Stimulated activated CD4-positive, alpha-beta T cell treated with anti-CD3 and anti-CD28 coated beads, Interleukin-12 subunit alpha, Interleukin-12 subunit beta, amount 100 ng/mL, for 4 hours (primary cell): Measurements from ENCODE around the gene TRIM25.

Experiments
- DNase-seq: peaks from one replicate; pipeline ENCODE4 v3.0.0-alpha.2; 2020

The TRIM25 gene

GRCh38 chr17:56926704-56927103 lies 12.9 kb upstream of the TRIM25 start:
- no peak for DNase-seq

- DNase-seq, result no peak
These were observed 12.4 kb upstream of the TRIM25 start for GRCh38 chr17:56926270-56926669.

GRCh38 chr17:56925088-56925487 lies 11.2 kb upstream of the TRIM25 start:
- no peak for DNase-seq

- DNase-seq, result no peak
These were observed 5.9 kb upstream of the TRIM25 start for GRCh38 chr17:56919717-56920116.

GRCh38 chr17:56918916-56919315 lies 5.1 kb upstream of the TRIM25 start:
- DNase-seq, result no peak

- no peak for DNase-seq
These were observed 3.9 kb upstream of the TRIM25 start for GRCh38 chr17:56917559-56918296.

GRCh38 chr17:56914581-56915273 lies 878 bp upstream of the TRIM25 start:
- no peak for DNase-seq

GRCh38 chr17:56913353-56913866 lies 439 bp downstream of the TRIM25 start:
- peak; percentile 14 for DNase-seq

GRCh38 chr17:56913000-56913311 lies 893 bp downstream of the TRIM25 start:
- no peak for DNase-seq

- no peak for DNase-seq
These were observed 1.5 kb downstream of the TRIM25 start for GRCh38 chr17:56912105-56912999.

GRCh38 chr17:56910509-56911235 lies 3.2 kb downstream of the TRIM25 start:
- no peak for DNase-seq

- no peak for DNase-seq
These were observed 3.9 kb downstream of the TRIM25 start for GRCh38 chr17:56909742-56910508.

- DNase-seq, result no peak
These were observed 5.8 kb downstream of the TRIM25 start for GRCh38 chr17:56908001-56908542.

GRCh38 chr17:56903560-56903959 lies 10.3 kb downstream of the TRIM25 start:
- DNase-seq, result no peak

GRCh38 chr17:56902348-56902747 lies 11.5 kb downstream of the TRIM25 start:
- no peak for DNase-seq

GRCh38 chr17:56899403-56899802 lies 14.4 kb downstream of the TRIM25 start:
- DNase-seq, result no peak

GRCh38 chr17:56898874-56899273 lies 15.0 kb downstream of the TRIM25 start:
- DNase-seq, result no peak

GRCh38 chr17:56897646-56898424 lies 16.0 kb downstream of the TRIM25 start:
- DNase-seq, result no peak

- no peak for DNase-seq
These were observed 16.9 kb downstream of the TRIM25 start for GRCh38 chr17:56896968-56897359.

- no peak for DNase-seq
These were observed 17.5 kb downstream of the TRIM25 start for GRCh38 chr17:56896217-56896967.
